Measurements from ENCODE around the gene MRPL40.

DNA sequence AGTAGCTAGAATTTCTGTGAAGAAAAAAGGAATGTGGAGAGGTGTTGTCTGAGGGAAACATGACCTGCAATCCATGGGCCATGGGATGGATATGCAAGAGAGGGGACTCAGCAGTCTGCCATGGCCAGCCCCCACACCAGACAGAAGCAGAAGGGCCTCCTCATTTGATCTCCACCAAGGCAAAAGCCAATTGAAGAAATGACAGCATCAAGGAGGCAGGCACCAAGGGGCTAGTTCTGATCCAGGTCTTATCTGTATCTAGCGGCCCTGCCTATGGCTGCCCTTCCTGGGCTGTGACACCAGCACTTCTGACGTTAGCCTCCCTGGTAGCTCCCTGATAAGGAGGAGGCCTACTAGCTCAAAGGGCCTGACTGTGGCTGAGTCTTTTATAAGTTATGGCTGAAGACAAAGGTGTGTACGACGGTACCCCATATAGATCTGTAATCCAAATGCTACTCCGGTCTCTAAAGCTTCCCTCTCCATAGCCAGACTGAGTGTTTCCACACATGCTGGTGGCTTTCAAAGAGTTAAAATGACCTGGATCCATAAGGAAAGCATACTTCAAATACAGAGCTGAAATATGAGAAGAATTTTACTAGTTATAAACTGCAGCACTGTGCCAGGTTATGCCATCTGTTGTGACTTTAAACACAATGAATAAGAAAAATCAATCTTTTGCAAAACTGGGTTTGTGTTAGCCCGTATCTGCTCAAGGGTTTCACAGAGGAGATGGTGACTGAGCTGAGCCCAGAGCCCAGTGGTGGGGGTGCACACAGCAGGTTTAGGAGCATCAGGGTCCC lies 35.2 kb upstream of the MRPL40 start:
- TF ChIP-seq POLR2A (IDR thresholded peaks at IDR 0.05), result no peak
- TF ChIP-seq, protein P1, sequence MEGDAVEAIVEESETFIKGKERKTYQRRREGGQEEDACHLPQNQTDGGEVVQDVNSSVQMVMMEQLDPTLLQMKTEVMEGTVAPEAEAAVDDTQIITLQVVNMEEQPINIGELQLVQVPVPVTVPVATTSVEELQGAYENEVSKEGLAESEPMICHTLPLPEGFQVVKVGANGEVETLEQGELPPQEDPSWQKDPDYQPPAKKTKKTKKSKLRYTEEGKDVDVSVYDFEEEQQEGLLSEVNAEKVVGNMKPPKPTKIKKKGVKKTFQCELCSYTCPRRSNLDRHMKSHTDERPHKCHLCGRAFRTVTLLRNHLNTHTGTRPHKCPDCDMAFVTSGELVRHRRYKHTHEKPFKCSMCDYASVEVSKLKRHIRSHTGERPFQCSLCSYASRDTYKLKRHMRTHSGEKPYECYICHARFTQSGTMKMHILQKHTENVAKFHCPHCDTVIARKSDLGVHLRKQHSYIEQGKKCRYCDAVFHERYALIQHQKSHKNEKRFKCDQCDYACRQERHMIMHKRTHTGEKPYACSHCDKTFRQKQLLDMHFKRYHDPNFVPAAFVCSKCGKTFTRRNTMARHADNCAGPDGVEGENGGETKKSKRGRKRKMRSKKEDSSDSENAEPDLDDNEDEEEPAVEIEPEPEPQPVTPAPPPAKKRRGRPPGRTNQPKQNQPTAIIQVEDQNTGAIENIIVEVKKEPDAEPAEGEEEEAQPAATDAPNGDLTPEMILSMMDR (IDR thresholded peaks at IDR 0.05), result no peak
